ENCODE results near the gene KCNH3.

DNA sequence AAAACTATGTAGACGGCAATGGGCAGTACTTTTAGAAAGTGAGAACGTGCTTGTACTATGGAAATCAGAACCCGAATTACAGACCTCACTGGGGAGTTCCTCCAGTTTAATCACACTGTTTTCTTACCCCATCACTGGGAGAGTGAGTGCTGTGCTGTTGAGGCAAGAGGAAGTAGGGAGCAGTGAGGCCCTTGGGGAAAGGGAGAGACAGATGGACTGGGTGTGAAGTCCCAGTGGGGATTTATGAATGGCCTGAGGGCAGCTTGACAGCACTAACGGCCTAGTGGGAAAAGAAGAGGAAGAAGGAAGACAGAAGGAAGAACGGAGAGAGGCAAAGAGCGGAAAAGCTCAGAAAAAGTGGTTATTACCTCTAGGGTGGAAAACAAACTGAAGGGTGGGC is 23.4 kb downstream of the KCNH3 start:
- no peak for TF ChIP-seq CTCF (IDR thresholded peaks at IDR 0.05)
- no peak for TF ChIP-seq ZFX (IDR thresholded peaks at IDR 0.05; ENCODE audit: borderline replicate concordance)
